TTC549 (cell line): Measurements from ENCODE around the gene CDK19.

ENCODE experiments used
- FAIRE-seq: peaks from 2 replicates; lab custom pipeline; 2012; peaks lifted over from hg19 to GRCh38; lab: Jason Lieb, UNC

CDK19 gene

DNA sequence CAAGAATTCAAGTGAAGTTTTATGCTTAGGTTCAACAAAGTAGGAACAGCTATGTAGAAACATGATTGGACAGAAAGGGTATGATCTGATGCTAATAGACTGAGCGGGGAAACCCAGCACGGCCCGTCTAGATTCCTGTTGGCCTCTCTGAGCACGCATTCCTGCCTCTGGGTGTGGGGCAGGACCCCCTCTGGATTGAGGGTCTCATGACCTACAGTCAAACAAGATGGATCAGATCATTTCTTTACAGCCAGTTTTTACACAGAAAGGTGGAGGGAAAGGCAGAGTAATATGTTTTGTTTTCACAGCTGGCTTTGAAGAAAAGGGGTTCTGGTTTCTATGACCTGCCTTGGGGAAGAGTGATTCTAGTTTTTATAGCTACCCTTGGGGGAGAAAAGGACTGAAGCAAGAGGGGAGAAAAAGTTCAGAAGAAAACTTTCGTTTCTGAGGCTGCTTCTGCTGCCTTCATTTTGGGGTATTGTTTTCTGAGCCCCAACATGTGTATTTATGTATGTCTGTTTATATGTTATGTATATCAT lies 239.3 kb downstream of the CDK19 start:
- FAIRE-seq = no peak

DNA sequence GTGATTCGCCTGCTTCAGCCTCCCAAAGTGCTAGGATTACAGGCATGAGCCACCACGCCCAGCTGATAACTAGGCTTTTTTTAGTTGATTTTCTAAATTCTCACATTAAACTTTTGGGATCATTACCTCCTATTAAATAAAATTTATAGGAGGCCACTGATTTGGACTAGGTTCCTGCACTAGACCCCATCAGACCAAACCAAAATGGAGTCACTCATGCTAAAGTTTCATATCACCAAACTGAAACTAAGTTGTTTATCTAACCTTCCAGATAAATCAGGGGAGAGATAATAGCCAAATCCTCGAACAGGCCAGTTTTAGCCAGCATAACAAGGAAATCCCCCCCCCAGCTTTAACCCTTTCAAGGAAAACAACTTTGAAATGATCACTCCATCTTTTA lies 240.5 kb downstream of the CDK19 start:
- no peak for FAIRE-seq

DNA sequence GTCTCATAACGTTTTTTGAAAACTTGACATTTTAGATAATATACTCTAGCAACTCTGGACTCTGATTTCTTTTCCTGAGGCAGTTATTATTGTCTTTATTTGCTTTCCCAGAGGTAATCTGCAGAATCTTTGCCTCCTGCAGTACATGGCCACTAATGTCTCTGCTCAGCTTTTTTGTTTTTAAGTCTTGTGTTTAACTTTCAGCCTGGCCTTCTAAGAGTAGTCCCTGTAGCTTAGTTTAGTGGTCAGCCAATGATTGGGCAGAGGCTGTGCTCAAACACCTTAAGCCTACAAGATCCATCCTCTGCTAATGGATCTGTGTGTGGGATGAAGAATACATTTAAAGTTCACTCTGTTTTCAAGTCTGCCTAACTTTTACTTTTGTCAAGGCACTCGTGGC lies 241.7 kb downstream of the CDK19 start:
- no peak for FAIRE-seq

DNA sequence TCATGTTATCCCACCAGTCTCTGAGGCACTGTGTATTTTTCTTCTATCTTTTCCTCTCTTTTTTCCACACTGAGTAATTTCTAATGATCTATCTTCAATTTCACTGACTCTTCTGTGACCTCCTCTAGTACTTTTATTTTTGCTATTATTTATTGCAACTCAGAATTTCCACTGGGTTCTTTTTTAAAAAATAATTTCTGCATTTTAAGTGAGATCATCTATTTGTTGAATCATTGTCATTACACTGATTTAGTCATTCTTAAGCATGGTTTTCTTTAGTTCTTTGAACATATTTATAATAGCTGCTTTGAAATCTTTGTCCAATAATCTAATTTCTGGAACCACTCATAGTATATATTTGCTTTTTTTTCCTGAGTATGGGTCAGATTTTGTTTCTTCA lies 242.1 kb downstream of the CDK19 start:
- FAIRE-seq = no peak

DNA sequence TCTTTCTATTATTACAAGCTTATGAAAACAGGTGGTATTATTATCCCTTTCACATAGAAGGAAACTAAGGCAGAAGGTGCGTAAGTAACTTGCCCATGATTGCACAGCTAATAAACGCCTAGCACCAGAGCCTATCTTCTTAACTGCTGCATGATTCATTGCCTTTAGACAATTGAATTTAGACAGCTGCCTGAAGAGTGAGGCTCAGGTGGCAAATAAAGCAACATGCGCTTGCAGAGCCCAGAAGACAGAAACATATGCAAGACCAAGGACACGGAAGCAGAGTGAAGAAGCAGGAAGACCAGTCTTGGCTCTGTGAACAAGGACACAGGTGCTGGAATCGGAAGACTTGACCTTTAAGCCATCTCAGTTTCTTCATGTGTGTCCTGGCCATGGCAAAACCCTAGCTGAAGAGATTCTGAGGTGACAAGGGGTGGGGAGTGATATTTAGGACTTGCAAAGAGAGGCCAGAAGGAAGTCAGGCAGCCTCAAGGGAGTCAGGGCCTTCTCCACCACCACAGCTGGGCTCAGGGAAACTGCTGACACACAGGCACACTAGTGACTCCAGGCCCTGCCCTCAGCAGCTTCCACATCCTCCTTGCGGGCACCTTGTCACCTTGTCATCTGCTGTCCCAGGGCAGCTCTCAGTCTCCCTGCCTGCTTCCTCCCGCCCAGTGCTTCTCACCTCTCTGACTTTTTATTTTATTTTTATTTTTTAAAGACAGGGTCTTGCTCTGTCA lies 247.1 kb downstream of the CDK19 start:
- no peak for FAIRE-seq

DNA sequence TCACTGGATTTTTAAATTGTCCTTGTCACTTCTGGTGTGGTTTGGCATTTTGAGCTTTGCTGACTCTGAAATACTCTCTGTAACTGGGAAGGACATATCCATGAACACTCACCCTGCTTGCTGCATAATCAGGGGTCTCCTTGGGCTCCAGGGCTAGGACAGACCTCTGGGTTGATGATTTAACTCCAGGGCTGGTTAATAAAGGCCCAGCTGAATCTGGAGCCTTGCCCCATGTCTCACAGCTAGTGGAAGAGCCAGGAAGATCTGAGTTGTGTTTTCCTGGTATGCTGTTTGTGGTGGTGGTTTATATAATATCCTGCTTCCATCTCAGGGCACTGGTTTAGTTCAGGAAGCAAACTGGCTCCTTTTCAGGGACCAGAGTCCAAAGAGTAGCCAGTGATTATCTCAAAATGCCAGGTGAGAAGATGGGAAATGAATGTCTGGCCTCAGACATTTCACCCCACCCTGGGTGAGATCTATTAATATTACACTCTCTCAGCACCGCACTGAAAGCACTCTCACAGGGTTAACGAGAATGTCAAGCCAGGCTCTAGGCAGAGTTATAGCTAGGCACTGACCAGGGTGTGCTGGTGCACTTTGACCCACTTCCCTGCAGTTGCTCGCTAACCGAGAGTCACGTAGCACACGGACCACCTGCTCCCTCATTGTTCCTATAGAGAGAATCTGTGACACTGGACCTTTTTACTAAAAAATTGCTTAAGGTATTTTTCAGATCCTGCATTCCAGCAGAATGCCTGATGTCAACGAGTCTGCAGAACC lies 248.7 kb downstream of the CDK19 start:
- no peak for FAIRE-seq

DNA sequence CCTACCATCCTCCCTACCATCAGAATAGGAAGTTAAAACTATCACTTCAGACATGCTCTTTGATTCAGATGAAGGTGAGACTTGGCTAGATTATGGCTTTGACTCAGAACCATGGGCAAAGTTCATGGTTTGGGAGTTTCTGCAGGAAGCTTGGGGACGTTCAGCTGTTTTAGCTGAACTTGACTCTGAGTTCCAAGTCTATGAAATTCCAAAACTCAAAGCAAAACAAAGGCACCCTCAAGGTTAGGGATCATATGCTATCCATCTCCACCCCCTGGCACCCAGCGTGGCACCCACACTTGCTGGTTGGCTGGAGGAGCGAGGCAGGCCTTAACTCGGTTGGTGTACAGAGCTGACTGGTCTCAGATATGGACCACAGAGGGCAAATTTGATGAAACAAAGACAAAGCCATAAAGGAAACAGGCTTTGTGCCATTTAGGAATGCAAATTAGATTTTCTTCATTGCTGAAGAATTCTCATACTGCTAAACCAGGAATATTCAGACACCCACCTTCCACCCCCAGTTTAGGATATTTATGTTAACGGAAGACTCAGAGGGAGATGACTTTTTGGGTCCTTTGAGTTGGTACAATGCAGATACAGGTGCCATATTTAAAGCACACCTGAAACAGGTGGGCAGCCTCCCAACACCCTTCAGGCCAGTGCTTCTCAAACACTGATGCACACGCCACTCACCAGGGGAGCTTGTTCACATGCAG lies 250.4 kb downstream of the CDK19 start:
- no peak for FAIRE-seq

DNA sequence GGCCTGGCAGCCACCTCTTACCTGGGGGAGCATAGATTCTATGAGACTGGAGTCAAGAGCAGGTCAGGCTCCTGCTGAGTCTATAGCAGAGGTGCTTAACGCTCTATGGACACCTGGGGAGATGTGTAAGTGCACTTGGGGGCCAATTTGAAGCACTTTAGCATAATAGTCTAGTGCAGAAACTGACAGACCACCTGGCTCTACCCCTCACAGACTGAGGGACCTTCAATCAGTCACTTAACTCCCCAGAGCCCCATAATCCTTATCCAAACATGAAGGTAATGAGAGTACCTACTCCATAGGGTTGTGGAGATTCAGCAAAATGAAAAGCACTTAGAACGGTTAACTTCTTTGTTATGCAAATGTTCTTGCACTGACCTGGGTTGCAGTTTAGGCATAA lies 251.6 kb downstream of the CDK19 start:
- no peak for FAIRE-seq

DNA sequence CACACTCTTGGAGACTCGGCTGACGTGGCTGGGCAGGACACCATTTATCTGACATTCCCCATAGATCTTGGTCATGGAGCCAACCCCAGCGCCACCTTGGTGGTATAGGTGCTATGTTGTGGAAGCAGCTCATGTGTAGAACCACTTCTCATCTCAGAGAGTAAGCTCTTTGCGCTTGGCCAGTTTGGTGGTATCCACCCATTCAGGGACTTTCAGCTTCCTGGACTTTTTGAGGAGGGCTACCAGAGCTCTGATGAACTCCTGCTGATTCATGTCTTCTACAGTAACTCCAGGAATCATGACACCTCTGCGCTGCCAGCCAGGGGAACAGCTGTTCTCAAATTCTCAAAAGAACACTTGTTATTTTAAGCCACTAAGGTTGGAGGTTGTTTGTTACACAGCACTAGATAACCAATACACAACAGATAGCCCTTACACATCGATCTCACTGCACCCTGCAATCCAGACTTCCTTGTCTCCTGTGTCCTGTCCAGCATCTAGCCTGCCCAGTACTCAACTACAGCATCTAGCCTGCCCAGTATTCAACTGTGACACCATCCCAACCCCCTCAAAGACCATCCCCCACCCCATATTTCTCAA lies 252.9 kb downstream of the CDK19 start:
- no peak for FAIRE-seq

DNA sequence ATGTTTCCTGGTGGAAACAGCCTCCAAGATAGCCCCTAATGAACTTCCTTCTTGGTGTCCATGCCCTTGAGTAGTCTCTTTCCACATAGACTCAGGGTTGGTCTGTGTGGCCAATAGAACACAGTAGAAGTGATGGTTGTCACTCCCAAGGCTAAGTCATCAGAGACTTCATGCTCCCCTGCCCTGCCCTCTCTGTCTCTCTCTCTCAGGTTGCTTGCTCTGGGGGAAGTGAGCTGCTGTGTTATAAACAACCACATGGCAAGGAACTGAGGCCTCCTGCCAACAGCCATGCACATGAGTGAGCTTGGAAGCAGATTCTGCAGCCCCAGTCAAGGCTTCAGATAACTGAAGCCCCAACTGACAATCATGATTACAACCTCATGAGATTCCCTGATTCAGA lies 253.6 kb downstream of the CDK19 start:
- no peak for FAIRE-seq

DNA sequence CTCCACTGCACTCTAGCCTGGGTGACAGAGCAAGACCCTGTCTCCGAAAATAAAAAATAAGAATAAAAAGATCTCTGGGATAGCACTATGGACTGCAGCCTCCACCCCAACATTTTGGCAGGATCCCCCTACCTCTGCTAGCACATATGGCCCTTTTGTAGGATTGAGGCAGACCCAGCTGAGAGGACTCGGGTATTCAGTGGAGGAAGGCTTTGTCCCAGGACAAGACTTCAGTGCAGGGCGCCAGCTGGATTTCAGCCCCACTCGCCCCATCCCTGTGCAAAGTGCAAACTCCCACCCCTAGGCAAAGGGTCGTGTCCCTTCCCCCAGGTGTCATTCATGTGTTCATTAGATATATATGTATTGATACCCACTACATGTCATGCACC lies 254.3 kb downstream of the CDK19 start:
- no peak for FAIRE-seq

DNA sequence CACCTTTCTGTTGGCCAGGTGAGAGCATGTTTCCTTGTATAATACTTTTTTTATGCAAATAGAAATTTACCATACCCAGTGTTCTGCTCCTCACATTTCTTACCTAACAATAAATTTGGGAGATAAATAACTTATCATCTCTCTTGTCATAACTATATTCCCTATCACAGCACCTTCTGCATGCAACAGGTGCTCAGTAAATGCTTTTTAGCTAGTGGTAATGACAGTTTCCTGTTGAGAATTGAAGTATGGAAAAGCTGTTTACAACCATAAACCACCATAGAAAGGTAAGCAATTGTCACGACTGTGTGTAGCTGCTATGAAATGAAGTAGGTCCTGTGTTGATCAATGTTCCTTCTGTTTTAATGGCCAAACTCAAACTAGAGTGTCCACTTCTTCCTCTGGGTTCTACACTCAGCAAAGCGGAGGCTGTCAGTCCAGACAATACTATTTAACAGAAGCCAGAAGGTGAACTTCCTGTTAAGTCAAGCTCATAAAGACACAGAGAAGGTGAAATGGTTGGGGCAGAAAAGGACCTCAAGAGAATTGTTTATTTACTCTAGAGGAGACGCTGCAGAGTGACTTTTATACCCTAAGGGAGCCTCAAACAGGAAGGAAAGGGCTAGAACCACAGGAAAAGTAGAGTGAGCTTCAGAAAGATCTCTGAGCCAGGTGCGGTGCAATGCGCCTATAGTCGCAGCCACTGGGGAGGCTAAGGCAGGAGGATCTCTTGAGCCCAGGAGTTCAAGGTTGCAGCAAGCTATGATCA lies 254.8 kb downstream of the CDK19 start:
- FAIRE-seq = no peak
